ENCODE data around the gene KLHDC3.
"Not testable (repeated sequence)": the region's sequence is repeated elsewhere in the genome, so short reads cannot be mapped to it uniquely, and the experiment has no call there.

KLHDC3 gene

GRCh38 chr6:42987533-42988451 is 26.3 kb upstream of the KLHDC3 start:
- DNase-seq, result no peak

- DNase-seq, result no peak
These were observed 25.5 kb upstream of the KLHDC3 start for GRCh38 chr6:42988486-42989020.

- no peak for DNase-seq
These were observed 24.1 kb upstream of the KLHDC3 start for GRCh38 chr6:42989923-42990322.

GRCh38 chr6:42993445-42993844 is 20.6 kb upstream of the KLHDC3 start:
- DNase-seq, result no peak

GRCh38 chr6:42996513-42996912 is 17.5 kb upstream of the KLHDC3 start:
- DNase-seq, result no peak

GRCh38 chr6:42998205-42998604 is 15.8 kb upstream of the KLHDC3 start:
- not testable (repeated sequence) for DNase-seq

GRCh38 chr6:43001843-43002242 is 12.2 kb upstream of the KLHDC3 start:
- no peak for DNase-seq

- DNase-seq, result no peak
These were observed 8.2 kb upstream of the KLHDC3 start for GRCh38 chr6:43005844-43006243.

GRCh38 chr6:43006251-43006650 is 7.8 kb upstream of the KLHDC3 start:
- DNase-seq, result no peak

GRCh38 chr6:43007126-43007525 is 6.9 kb upstream of the KLHDC3 start:
- no peak for DNase-seq

GRCh38 chr6:43009124-43009523 is 4.9 kb upstream of the KLHDC3 start:
- DNase-seq, result peak in 12 of 58 donors; percentile 2 to 58 (median 8)

GRCh38 chr6:43011207-43011606 is 2.8 kb upstream of the KLHDC3 start:
- no peak for DNase-seq

- no peak for DNase-seq
These were observed 1.7 kb upstream of the KLHDC3 start for GRCh38 chr6:43012364-43012763.

GRCh38 chr6:43013097-43013842 is 779 bp upstream of the KLHDC3 start:
- DNase-seq, result peak in 12 of 58 donors; percentile 15 to 84 (median 66)

GRCh38 chr6:43014434-43014909 is 423 bp downstream of the KLHDC3 start:
- DNase-seq, result no peak

GRCh38 chr6:43016176-43016942 is 2.3 kb downstream of the KLHDC3 start:
- DNase-seq, result no peak

GRCh38 chr6:43016943-43017334 is 2.9 kb downstream of the KLHDC3 start:
- DNase-seq, result no peak

- no peak for DNase-seq
These were observed 5.1 kb downstream of the KLHDC3 start for GRCh38 chr6:43019152-43019551.

GRCh38 chr6:43020052-43020705 is 6.1 kb downstream of the KLHDC3 start:
- no peak for DNase-seq

GRCh38 chr6:43020847-43021246 is 6.8 kb downstream of the KLHDC3 start:
- DNase-seq, result no peak
